IMR-90 (cell line): Measurements from ENCODE around the gene FJX1. TPM values are rescaled to one million over a fixed set of nuclear protein-coding genes. Genes with fewer than 3 reads are reported as not detected.

Experiments used
- RFX5 ChIP-seq: IDR thresholded peaks from 2 replicates; pipeline ENCODE4 v1.8.0; 2012; ENCODE audit warnings: low read depth, mild to moderate bottlenecking, low read length, moderate library complexity
- polyA plus RNA-seq, 3 experiments: library from polyadenylated mRNA; depleted of rRNA; stranded (reverse); fragments of >200 nt; gene quantifications; 2 replicates each; pipeline ENCODE4 v1.2.3, GENCODE V29; 2012; ENCODE audit warnings: low replicate concordance in 1 of 3
- total RNA-seq: library from RNA; depleted of rRNA; stranded (reverse); fragments of >200 nt; gene quantifications from 2 replicates; pipeline ENCODE4 v1.2.3, GENCODE V29; 2012
- TF ChIP-seq, protein P1 (sequence below): conservative IDR thresholded peaks from 2 replicates; pipeline ENCODE4 v1.5.1; 2012; ENCODE audit warnings: mild to moderate bottlenecking, low read depth, low read length, improper control_type of control experiment

FJX1 gene
- total and polyA plus RNA-seq, 2 of the 4 experiments (the other 2 are of a cell fraction), result 8.4 to 11.2 TPM

DNA sequence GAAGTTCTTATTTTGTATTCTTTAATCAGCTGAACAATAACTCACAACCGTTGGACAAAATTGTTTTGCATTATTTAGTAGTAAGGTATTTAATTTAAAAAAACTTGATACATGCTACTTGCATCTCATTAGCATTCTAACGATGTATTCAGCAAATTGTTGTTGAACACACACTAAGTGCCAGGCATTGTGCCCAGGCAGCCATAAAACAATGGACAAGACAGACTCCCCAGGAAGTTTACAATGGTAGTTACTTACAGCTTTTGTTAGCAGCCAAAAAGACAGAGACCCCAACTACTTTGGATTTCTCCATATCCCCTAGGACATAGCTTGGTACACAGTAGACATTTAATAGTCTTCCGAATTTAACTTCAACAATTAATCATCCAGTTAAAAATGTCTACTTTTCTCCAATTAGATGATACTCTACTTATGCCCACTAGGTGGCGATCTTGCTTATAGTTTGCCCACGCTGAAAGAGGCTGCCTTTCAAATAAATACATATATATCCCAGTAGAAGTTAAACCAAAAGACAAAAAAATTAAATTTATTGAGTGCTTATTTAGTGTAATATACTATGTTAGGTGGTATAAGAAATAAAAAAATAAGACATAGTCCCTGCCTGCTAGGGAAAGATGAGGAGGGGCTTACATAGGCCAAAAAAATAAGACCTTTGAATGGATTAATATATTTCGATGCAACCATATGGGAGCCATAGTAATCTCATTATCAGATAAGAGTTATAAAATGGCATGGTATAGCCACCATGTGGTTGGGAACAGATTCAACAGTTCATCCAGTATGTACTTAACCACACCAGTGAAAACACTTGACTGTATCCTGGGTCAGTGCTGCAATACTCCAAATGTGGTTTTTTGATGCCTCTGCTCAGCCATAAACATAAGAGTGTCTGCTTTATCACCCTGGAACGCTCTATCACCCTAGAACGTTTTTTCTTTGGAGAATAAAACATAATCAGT is 2.0 kb upstream of the FJX1 start (continued):
- TF ChIP-seq, protein P1, sequence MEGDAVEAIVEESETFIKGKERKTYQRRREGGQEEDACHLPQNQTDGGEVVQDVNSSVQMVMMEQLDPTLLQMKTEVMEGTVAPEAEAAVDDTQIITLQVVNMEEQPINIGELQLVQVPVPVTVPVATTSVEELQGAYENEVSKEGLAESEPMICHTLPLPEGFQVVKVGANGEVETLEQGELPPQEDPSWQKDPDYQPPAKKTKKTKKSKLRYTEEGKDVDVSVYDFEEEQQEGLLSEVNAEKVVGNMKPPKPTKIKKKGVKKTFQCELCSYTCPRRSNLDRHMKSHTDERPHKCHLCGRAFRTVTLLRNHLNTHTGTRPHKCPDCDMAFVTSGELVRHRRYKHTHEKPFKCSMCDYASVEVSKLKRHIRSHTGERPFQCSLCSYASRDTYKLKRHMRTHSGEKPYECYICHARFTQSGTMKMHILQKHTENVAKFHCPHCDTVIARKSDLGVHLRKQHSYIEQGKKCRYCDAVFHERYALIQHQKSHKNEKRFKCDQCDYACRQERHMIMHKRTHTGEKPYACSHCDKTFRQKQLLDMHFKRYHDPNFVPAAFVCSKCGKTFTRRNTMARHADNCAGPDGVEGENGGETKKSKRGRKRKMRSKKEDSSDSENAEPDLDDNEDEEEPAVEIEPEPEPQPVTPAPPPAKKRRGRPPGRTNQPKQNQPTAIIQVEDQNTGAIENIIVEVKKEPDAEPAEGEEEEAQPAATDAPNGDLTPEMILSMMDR, result peak; percentile 81
- TF ChIP-seq RFX5, result no peak
